Measurements from ENCODE around the gene ZNG1B.
"Not testable (repeated sequence)": the region's sequence is repeated elsewhere in the genome, so short reads cannot be mapped to it uniquely, and the experiment has no call there.

GRCh38 chr2:113437508-113438465 is at the start of gene ZNG1B:
- TF ChIP-seq EZH2phosphoT487 (IDR thresholded peaks at IDR 0.05; ENCODE audit: insufficient read depth, low read depth); EZH2 (IDR thresholded peaks at IDR 0.05; ENCODE audit: insufficient read depth, poor library complexity, severe bottlenecking): not testable (repeated sequence)

Measured in GM23248 (cell line).